Measurements from ENCODE around the gene ABCF1.

ABCF1 gene

GRCh38 chr6:30617565-30618269, 46.5 kb downstream of the ABCF1 start, which contains the start of gene MRPS18B:
TSS of gene MRPS18B (plus strand) at chr6:30617840. CDS start at chr6:30617866, 26 bp downstream.
- ChIA-PET POLR2A (interaction anchor here (0.6 to 1.6 kb wide), 12 partner anchors 9 to 970 kb away, joined by 3 to 19 read pairs (median 4); partner anchors contain the start of genes ATAT1 and GNL1), CTCF (interaction anchor here (0.8 to 2.4 kb wide), 9 partner anchors 9 to 153 kb away, joined by 3 to 12 read pairs (median 4); partner anchors contain the start of gene ATAT1)
- Histone ChIP-seq H3K9me3 (ENCODE audit: control extremely low read depth in 1 of 5, control insufficient read depth in 4 of 5, insufficient read depth in 2 of 5, low read depth in 1 of 5, low read length in 4 of 5) (no peaks in the 10 kb centered on the region), H3K4me3 (ENCODE audit: control insufficient read depth in 1 of 7, extremely low read depth in 1 of 7, insufficient read depth in 4 of 7, low read depth in 2 of 7, low read length in 6 of 7) (peak within 1 kb of the TSS; percentile 74 to 100 (median 100)), H3K4me1 (ENCODE audit: control extremely low read depth in 1 of 4, control insufficient read depth in 4 of 4, insufficient read depth in 4 of 4, low read length in 3 of 4) (peaks cover 18 to 34% (median 27%) of the 10 kb centered on the region in 4 experiments), H3K27ac (ENCODE audit: insufficient read depth in 1 of 2, low read depth in 1 of 2, low read length in 2 of 2, poor library complexity in 1 of 2, severe bottlenecking in 2 of 2) (peak within 1 kb of the TSS; percentile 100), H3K36me3 (ENCODE audit: control insufficient read depth in 4 of 4, insufficient read depth in 4 of 4, low read length in 3 of 4) (peaks cover 1 to 46% (median 26%) of the 10 kb centered on the region in 4 experiments), H3K27me3 (replicated peaks in 2 of 5; ENCODE audit: control insufficient read depth in 4 of 5, insufficient read depth in 5 of 5, low read length in 4 of 5) (no peaks in the 10 kb centered on the region)
- peak; percentile 99 to 100 (median 99) for DNase-seq
- under 1% methylated on average over 29 of the region's 34 CpGs for WGBS (ENCODE audit: insufficient coverage)

- Histone ChIP-seq H3K27ac (ENCODE audit: insufficient read depth in 1 of 2, low read depth in 1 of 2, low read length in 2 of 2, poor library complexity in 1 of 2, severe bottlenecking in 2 of 2) (peak overlapping the region; percentile 100), H3K36me3 (ENCODE audit: control insufficient read depth in 4 of 4, insufficient read depth in 4 of 4, low read length in 3 of 4) (peaks cover 2 to 50% (median 29%) of the 10 kb centered on the region in 4 experiments), H3K9me3 (ENCODE audit: control extremely low read depth in 1 of 5, control insufficient read depth in 4 of 5, insufficient read depth in 2 of 5, low read depth in 1 of 5, low read length in 4 of 5) (no peaks in the 10 kb centered on the region), H3K4me3 (ENCODE audit: control insufficient read depth in 1 of 7, extremely low read depth in 1 of 7, insufficient read depth in 4 of 7, low read depth in 2 of 7, low read length in 6 of 7) (peak overlapping the region in 6 of 7 experiments; percentile 88 to 98 (median 96)), H3K4me1 (ENCODE audit: control extremely low read depth in 1 of 4, control insufficient read depth in 4 of 4, insufficient read depth in 4 of 4, low read length in 3 of 4) (peaks cover 17 to 32% (median 23%) of the 10 kb centered on the region in 4 experiments), H3K27me3 (replicated peaks in 2 of 5; ENCODE audit: control insufficient read depth in 4 of 5, insufficient read depth in 5 of 5, low read length in 4 of 5) (no peaks in the 10 kb centered on the region)
- no peak for DNase-seq
- POLR2A ChIA-PET: interaction anchor here (0.6 to 1.6 kb wide), 4 partner anchors 8 to 62 kb away, joined by 3 to 19 read pairs (median 4); partner anchors contain the start of genes ATAT1 and GNL1
- CTCF ChIA-PET: interaction anchor here (0.8 to 2.4 kb wide), 8 partner anchors 9 to 154 kb away, joined by 3 to 12 read pairs (median 4); partner anchors contain the start of gene ATAT1
- 20% methylated on average over 4 of the region's 8 CpGs for WGBS (ENCODE audit: insufficient coverage)
These were observed 47.1 kb downstream of the ABCF1 start for GRCh38 chr6:30618270-30618797.

GRCh38 chr6:30619561-30619960, 48.3 kb downstream of the ABCF1 start:
- POLR2A ChIA-PET: interaction anchor here (0.6 kb wide), 1 partner anchor 12 kb away, joined by 3 read pairs; no protein-coding TSS in a partner anchor

GRCh38 chr6:30625511-30625910, 54.3 kb downstream of the ABCF1 start:
- whole genome bisulfite sequencing (ENCODE audit: insufficient coverage): 96% methylated on average over 6 of the region's 8 CpGs
- H3K27ac ChIP-seq (ENCODE audit: insufficient read depth in 1 of 2, low read depth in 1 of 2, low read length in 2 of 2, poor library complexity in 1 of 2, severe bottlenecking in 2 of 2): peak overlapping the region in 1 of 2 experiments; percentile 86

More at GRCh38 chr6:30619561-30619960, 48.3 kb downstream of the ABCF1 start:
- Histone ChIP-seq H3K27ac (ENCODE audit: insufficient read depth in 1 of 2, low read depth in 1 of 2, low read length in 2 of 2, poor library complexity in 1 of 2, severe bottlenecking in 2 of 2) (peak overlapping the region in 1 of 2 experiments; percentile 19), H3K9me3 (ENCODE audit: control extremely low read depth in 1 of 5, control insufficient read depth in 4 of 5, insufficient read depth in 2 of 5, low read depth in 1 of 5, low read length in 4 of 5) (no peaks in the 10 kb centered on the region), H3K36me3 (ENCODE audit: control insufficient read depth in 4 of 4, insufficient read depth in 4 of 4, low read length in 3 of 4) (peaks cover 2 to 49% (median 38%) of the 10 kb centered on the region in 4 experiments), H3K4me1 (ENCODE audit: control extremely low read depth in 1 of 4, control insufficient read depth in 4 of 4, insufficient read depth in 4 of 4, low read length in 3 of 4) (peaks cover 6 to 20% (median 13%) of the 10 kb centered on the region in 4 experiments), H3K4me3 (ENCODE audit: control insufficient read depth in 1 of 7, extremely low read depth in 1 of 7, insufficient read depth in 4 of 7, low read depth in 2 of 7, low read length in 6 of 7) (no peak overlapping the region), H3K27me3 (replicated peaks in 2 of 5; ENCODE audit: control insufficient read depth in 4 of 5, insufficient read depth in 5 of 5, low read length in 4 of 5) (no peaks in the 10 kb centered on the region)
- DNase-seq: no peak
- 97% methylated on average over 6 of the region's 11 CpGs for WGBS (ENCODE audit: insufficient coverage)
- CTCF ChIA-PET: interaction anchor here (2.2 to 2.4 kb wide), 2 partner anchors 21 to 103 kb away, joined by 7 to 12 read pairs; no protein-coding TSS in a partner anchor

GRCh38 chr6:30626484-30627366, 55.5 kb downstream of the ABCF1 start, which contains the start of gene ATAT1:
TSS of gene ATAT1 (plus strand) at chr6:30626874.
- WGBS (ENCODE audit: insufficient coverage): 0% methylated on average over 33 of the region's 36 CpGs
- Histone ChIP-seq H3K9me3 (ENCODE audit: control extremely low read depth in 1 of 5, control insufficient read depth in 4 of 5, insufficient read depth in 2 of 5, low read depth in 1 of 5, low read length in 4 of 5) (no peaks in the 10 kb centered on the region), H3K4me1 (ENCODE audit: control extremely low read depth in 1 of 4, control insufficient read depth in 4 of 4, insufficient read depth in 4 of 4, low read length in 3 of 4) (peaks cover 4 to 15% (median 14%) of the 10 kb centered on the region in 4 experiments)

More at GRCh38 chr6:30625511-30625910, 54.3 kb downstream of the ABCF1 start:
- DNase-seq: no peak
- CTCF ChIA-PET: interaction anchor here (0.8 to 11.0 kb wide), 10 partner anchors 7 to 105 kb away, joined by 3 to 97 read pairs (median 6); partner anchors contain the start of genes C6orf136, DHX16 and MRPS18B
- POLR2A ChIA-PET: interaction anchor here (1.8 to 1.9 kb wide), 2 partner anchors 10 to 13 kb away, joined by 4 to 7 read pairs; no protein-coding TSS in a partner anchor
- Histone ChIP-seq H3K4me1 (ENCODE audit: control extremely low read depth in 1 of 4, control insufficient read depth in 4 of 4, insufficient read depth in 4 of 4, low read length in 3 of 4) (peaks cover 4 to 15% (median 14%) of the 10 kb centered on the region in 4 experiments), H3K4me3 (ENCODE audit: control insufficient read depth in 1 of 7, extremely low read depth in 1 of 7, insufficient read depth in 4 of 7, low read depth in 2 of 7, low read length in 6 of 7) (no peak overlapping the region), H3K27me3 (replicated peaks in 2 of 5; ENCODE audit: control insufficient read depth in 4 of 5, insufficient read depth in 5 of 5, low read length in 4 of 5) (no peaks in the 10 kb centered on the region), H3K36me3 (ENCODE audit: control insufficient read depth in 4 of 4, insufficient read depth in 4 of 4, low read length in 3 of 4) (peaks cover 8 to 67% (median 41%) of the 10 kb centered on the region in 4 experiments), H3K9me3 (ENCODE audit: control extremely low read depth in 1 of 5, control insufficient read depth in 4 of 5, insufficient read depth in 2 of 5, low read depth in 1 of 5, low read length in 4 of 5) (no peaks in the 10 kb centered on the region)

GRCh38 chr6:30635834-30636233, 64.6 kb downstream of the ABCF1 start:
- H3K36me3 ChIP-seq (ENCODE audit: control insufficient read depth in 4 of 4, insufficient read depth in 4 of 4, low read length in 3 of 4): peaks cover 5 to 26% (median 14%) of the 10 kb centered on the region in 4 experiments
- peaks cover 0 to 11% (median 8%) of the 10 kb centered on the region in 4 experiments for H3K4me1 ChIP-seq (ENCODE audit: control extremely low read depth in 1 of 4, control insufficient read depth in 4 of 4, insufficient read depth in 4 of 4, low read length in 3 of 4)
- no peaks in the 10 kb centered on the region for H3K27me3 ChIP-seq (replicated peaks in 2 of 5; ENCODE audit: control insufficient read depth in 4 of 5, insufficient read depth in 5 of 5, low read length in 4 of 5)
- ChIA-PET CTCF (interaction anchor here (0.7 to 0.8 kb wide), 3 partner anchors 9 to 100 kb away, joined by 3 read pairs; partner anchors contain the start of gene ATAT1), POLR2A (interaction anchor here (0.7 kb wide), 1 partner anchor 95 kb away, joined by 3 read pairs; no protein-coding TSS in a partner anchor)
- H3K9me3 ChIP-seq (ENCODE audit: control extremely low read depth in 1 of 5, control insufficient read depth in 4 of 5, insufficient read depth in 2 of 5, low read depth in 1 of 5, low read length in 4 of 5): no peaks in the 10 kb centered on the region
- 96% methylated on average over 3 of the region's 3 CpGs for WGBS (ENCODE audit: insufficient coverage)
- DNase-seq: no peak
- H3K27ac ChIP-seq (ENCODE audit: insufficient read depth in 1 of 2, low read depth in 1 of 2, low read length in 2 of 2, poor library complexity in 1 of 2, severe bottlenecking in 2 of 2): no peak overlapping the region
- H3K4me3 ChIP-seq (ENCODE audit: control insufficient read depth in 1 of 7, extremely low read depth in 1 of 7, insufficient read depth in 4 of 7, low read depth in 2 of 7, low read length in 6 of 7): no peak overlapping the region

More at GRCh38 chr6:30626484-30627366, 55.5 kb downstream of the ABCF1 start, which contains the start of gene ATAT1:
- H3K27ac ChIP-seq (ENCODE audit: insufficient read depth in 1 of 2, low read depth in 1 of 2, low read length in 2 of 2, poor library complexity in 1 of 2, severe bottlenecking in 2 of 2): peak within 1 kb of the TSS; percentile 86 to 87
- peaks cover 8 to 67% (median 39%) of the 10 kb centered on the region in 4 experiments for H3K36me3 ChIP-seq (ENCODE audit: control insufficient read depth in 4 of 4, insufficient read depth in 4 of 4, low read length in 3 of 4)
- CTCF ChIA-PET: interaction anchor here (0.7 to 11.0 kb wide), 15 partner anchors 9 to 104 kb away, joined by 3 to 97 read pairs (median 4); partner anchors contain the start of genes C6orf136, DHX16 and MRPS18B
- H3K27me3 ChIP-seq (replicated peaks in 2 of 5; ENCODE audit: control insufficient read depth in 4 of 5, insufficient read depth in 5 of 5, low read length in 4 of 5): no peaks in the 10 kb centered on the region
- DNase-seq: peak; percentile 89 to 92 (median 91)
- H3K4me3 ChIP-seq (ENCODE audit: control insufficient read depth in 1 of 7, extremely low read depth in 1 of 7, insufficient read depth in 4 of 7, low read depth in 2 of 7, low read length in 6 of 7): peak within 1 kb of the TSS; percentile 62 to 95 (median 78)
- POLR2A ChIA-PET: interaction anchor here (0.6 to 1.9 kb wide), 5 partner anchors 9 to 104 kb away, joined by 3 to 19 read pairs (median 4); partner anchors contain the start of genes MRPS18B and PPP1R10
